ENCODE results near the gene DPH3.

The DPH3 gene

DNA sequence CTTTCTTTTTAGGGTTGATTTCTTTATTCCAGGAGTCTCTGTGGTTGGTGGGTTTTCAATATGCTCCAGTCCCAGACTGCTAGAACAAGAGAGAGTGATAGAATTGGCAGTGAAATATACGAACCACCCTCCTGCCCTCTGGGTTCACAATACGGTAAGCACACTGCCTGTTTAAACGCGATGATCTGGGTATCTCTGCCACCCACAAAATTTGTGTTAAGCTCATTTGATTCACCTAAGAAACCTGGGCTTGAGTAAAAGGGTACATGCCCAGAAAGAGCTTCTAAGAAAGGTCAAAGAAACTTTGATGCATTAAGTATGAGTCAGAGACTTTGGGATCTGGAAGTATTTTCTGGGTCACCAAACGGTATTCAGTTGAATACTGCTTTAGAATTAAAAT lies 30.1 kb upstream of the DPH3 start:
- DNase-seq (ENCODE audit: low read depth in 1 of 2, low spot score in 1 of 2): no peak

DNA sequence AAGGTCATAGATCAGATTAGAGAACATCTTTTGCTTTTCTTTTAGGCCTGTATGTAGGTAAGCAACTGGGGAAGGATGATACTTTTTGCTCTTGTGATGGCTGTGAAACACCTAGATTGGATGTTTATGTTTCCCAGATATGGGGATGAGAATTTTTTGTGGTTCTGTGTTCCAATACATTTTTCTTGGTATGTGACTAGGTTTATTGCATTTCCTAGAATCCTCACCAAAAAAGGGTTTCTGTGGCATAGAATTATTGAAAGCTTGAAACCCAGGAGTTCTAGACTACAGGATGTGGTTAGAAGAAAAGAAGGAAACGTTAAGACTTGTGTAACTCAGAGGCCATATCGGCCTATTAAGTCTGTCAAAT lies 26.1 kb upstream of the DPH3 start:
- DNase-seq (ENCODE audit: low read depth in 1 of 2, low spot score in 1 of 2): no peak

DNA sequence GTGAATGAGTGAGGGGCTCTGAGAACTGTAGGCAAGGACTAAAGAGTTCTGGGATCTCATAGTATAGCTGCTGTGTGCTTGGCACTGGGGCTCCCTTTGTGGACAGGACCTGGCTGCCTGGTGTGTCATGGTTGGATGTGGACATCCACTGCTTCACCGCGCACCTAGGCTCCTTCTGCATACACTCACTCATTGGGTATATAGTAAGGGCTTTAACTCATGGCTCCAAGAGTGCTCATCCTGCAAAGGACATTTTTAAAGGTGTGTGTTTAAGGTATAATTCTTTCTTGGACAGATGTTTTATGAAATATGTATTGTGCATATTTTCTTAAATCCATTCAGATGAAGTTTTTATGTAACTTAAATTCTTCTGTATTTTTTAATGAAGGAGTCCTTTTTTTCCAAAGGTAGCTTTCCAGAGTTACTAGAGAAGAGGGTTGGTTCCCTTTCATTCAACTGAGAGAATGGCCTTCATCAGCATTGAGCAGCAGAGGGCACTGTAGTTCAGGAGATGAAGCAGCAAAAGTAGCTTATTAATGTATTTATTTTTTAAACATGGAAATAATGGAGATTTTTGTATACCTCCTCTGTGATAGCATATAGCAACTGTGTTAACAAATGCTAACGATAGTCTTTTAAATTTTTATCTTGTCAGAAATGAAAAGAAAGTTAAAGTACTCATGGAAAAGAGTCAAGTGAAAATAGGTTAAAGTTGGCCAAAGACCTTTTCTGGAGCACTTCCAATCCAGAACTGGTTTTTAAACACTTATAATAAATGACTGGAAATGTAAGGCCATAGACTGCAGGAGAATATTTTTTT lies 25.5 kb upstream of the DPH3 start:
- no peak for DNase-seq (ENCODE audit: low read depth in 1 of 2, low spot score in 1 of 2)

DNA sequence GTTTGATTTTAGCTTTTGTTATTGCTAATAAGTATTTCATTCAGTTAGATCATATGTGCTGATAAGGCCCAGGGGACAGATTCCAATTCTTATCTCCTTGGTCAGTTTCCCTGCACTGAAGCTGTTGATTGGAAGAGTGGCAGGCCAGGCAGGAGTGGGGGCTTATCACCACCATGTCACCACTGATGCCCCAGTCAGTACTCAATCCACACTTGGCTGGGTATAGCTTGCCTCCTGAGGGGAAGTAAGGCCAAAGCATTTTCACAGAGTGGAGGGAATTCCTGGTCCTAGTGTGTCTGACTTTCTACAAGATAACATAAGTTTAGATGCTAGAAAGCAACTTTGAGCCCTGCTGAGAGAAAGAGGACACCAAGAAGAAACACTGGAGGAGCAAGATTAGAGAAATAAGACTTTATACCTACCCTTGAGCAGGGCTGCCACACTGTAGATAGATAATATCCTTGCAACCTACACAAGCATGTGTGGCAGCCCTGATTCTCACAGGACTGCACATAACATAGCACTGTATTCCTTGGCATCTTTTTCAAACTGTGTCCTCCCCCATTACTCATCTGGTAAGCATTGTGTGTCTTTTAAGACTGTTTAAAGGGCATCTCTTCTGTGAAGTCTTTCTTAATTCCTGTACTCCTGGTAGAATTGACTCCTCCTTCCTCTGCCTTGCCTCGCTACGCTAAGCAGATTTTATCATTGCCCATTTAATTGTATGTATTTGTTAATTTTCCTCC lies 24.6 kb upstream of the DPH3 start:
- DNase-seq (ENCODE audit: low read depth in 1 of 2, low spot score in 1 of 2): no peak

DNA sequence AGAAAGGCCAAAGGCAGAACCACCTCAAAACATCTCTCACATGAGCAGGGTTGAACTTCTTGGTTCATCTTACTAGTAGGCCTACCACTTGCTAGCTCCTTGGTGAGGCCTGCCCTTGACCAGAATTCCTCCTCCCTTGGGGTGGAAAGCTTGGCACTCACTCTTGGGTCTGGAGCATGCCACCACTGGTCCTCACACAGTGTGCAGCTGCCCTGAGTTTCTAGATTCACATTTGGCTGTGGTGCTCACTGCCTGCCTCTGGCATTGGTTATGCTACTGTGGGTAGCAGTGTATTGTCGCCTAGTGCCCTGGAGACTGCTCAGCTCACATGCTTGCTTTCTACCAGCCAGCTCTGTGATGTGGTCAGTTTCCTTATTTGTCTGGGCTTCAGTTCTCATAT lies 23.9 kb upstream of the DPH3 start:
- no peak for DNase-seq (ENCODE audit: low read depth in 1 of 2, low spot score in 1 of 2)

DNA sequence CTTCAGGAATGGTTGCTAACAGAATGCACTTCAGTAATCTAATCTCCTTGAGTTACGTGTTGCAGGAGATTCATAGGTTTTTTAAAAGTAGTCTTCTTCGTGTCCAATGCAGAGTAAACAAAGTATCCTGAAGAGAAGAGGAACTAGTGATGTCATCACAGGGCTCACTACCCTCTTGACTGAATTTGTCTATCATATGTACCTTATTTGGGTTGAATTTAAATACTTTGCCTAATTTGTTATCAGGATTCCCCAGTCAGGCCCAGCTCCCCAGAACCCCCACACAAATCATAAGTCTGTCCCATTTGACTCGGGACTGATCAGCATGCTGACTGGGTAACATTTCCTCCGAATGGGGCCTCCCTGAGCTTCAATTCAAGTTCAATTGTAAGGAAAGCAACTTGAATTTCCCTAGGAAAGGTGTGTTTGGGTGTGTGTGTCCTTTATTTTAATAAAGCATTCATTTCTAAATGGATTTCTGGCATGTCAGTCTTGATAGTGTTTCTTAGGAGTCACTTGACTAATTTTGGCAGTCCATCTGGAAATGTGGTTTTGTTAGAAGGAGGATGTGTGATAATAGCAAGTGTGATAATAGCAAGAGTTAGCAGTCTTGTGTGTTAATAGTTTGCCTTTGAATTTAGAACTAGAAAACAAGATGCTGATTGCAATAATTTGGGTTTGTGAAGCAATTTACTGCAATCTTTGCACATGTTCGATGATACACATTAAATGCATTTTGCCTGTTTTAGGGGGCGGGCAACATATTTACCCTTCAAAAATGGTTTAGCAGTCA lies 22.2 kb upstream of the DPH3 start:
- DNase-seq (ENCODE audit: low read depth in 1 of 2, low spot score in 1 of 2): no peak

DNA sequence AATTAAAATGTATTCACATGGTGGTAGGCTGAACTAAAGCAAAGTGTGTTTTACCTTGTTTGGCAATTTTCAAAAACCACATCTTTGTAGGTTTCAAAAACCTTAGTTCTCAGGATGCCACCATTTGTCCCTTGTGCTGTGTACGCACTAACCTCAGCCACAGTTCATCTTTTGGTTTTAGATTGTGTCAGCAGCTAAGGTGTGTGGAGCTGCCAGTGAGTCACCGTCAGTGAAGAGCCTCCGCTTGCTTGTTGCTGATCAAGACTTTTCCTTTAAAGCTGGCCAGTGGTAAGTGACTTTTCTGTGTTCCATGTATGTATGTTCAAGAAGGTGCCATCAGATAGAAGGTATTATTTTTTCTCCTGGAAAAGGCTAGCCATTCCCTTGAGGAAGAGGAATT lies 21.4 kb upstream of the DPH3 start:
- DNase-seq (ENCODE audit: low read depth in 1 of 2, low spot score in 1 of 2): peak in 1 of 2 donors; percentile 68

DNA sequence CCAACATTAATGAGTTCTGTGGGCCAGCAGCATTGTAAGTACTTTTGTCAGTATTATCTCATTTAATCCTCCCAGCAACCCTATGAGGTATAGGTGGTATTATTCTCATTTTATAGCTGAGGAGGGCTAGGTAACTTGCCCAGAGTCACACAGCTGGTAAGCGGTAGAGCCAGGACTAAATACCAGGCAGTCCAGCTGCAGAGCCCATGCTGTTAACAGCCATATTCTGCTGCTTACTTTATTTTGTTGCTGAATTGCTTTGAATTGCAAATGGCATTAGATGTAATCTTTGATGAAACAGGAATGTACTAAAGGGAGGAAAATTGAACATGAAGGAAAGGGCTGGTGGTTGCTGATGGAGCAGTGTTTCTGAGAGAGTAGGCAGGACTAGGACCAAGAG lies 19.9 kb upstream of the DPH3 start:
- no peak for DNase-seq (ENCODE audit: low read depth in 1 of 2, low spot score in 1 of 2)

DNA sequence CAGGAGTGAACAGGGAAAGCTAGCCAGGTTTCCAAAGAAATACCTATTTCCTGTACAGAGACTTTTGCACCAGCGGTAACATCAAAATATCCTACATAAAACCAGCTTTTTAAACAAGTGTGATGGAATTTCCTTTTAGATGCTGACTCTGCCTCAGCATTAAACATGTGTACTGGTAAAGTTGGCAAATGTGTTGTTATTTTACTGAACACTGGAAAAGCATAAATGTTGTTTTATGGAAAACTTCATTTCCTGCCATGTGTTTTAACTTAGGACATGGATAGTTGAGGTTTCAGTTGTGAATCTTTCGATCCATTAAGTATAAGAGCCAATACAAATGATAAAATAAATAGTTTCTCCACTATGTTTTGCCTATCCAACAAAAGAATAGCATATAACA lies 15.9 kb upstream of the DPH3 start:
- DNase-seq (ENCODE audit: low read depth in 1 of 2, low spot score in 1 of 2): no peak

DNA sequence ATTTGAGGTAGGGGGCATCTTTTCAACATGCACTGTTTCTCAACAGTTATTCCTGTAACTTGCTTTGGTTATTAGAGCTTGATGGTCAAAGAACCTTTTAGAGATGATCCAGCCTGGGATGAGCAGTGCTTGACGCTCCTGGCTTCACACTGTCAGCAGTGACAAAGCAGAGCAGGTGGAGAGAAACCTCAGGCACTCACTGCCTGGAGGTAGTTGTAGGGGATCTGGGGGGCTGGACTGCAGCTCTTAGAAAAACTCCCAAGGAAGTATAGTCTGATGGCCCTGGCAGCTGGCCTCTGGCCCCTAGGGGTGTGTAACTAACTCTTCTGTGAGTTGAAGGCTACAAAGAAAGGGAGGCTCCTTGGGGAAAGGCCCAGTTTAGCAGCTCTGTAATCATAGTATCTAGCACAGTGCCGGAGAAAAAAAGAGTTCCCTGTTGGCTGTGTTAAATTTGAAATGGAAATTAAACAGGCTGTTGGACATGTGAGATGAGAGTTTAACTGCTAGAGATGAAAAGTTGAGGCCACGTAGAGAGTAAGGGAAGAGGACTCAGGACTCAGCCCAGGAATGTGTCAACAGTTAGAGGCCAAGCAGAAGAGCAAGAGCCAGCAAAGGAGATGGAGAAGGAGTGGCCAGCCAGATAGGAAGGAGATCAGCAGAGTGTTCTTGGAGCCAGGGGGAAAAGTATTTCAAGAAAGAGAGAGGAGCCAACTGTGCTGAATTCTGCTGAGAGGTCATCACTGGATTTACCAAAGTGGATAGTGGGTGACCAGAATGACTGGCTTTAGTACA lies 14.5 kb upstream of the DPH3 start:
- no peak for DNase-seq (ENCODE audit: low read depth in 1 of 2, low spot score in 1 of 2)

DNA sequence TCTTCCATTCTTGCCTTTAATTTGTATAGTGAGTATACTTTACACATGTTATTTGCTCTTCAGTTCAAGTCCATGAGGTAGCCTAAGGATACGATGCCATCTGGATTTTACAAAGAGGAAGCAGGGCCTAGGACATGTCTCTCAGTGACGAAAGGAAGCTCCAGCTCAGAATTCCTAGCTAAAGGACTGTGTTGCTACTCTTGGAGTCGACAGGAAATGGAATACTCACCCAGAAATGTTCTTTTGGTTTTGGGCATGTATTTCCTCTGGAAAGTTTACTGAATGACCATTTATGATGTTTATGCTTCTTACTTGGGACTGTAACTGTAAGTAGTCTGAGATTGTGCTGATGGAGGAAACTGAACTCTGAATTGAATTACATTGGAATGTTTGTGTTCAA lies 12.7 kb upstream of the DPH3 start:
- no peak for DNase-seq (ENCODE audit: low read depth in 1 of 2, low spot score in 1 of 2)

DNA sequence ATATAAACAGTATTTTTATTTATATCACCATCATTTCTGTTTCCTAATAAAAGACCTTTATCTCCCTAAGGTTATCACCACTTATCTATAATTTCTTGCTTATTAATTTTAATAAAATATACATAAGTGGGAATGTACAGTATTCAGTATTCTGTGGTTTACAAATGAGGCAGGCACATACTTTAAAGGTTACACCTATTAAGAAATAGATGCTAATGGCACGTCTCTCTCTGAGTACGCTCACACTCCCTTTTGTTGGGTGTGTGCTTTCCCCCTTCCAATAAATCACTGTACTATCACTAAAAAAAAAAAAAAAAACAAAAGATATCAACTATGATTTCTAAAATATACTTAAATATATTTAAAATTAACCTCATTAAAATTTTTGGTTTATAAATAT lies 9.1 kb upstream of the DPH3 start:
- DNase-seq (ENCODE audit: low read depth in 1 of 2, low spot score in 1 of 2): no peak

DNA sequence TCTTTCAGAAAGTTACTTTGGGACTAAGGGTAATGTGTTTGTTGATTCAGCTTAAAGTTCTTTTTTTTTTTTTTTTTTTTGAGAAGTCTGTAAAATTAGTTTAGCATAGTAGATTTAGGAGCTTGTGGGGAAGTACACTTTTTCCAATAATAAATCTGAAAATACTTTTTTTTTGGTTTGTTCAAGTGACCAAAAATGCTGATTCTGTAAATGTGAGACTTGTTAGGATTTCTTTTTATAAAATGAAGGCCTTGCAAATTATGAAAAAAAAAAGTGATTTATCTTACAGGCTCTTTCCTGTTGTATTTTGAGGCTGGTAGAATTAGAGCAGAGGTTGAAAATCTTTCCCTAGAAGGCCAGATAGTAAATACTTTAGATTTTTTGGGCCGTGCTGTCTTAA lies 7.8 kb upstream of the DPH3 start:
- no peak for DNase-seq (ENCODE audit: low read depth in 1 of 2, low spot score in 1 of 2)

DNA sequence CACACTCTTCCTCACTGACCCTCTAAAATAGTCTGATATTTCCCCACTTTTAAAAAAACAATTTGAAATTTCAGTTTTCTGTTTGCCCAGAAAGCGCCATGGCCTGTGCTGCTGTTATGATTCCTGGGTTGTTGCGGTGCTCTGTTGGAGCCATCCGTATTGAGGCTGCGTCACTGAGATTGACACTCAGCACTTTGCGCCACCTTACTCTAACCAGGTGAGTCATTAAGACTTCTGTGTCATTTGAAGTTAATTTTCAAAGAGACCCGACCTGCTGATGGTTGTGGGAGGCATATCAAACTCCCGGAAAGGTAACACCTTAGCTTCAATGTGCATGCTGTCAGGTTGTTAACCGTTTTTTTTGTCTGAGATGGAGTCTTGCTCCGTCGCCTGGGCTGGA lies 6.1 kb upstream of the DPH3 start:
- DNase-seq (ENCODE audit: low read depth in 1 of 2, low spot score in 1 of 2): no peak

DNA sequence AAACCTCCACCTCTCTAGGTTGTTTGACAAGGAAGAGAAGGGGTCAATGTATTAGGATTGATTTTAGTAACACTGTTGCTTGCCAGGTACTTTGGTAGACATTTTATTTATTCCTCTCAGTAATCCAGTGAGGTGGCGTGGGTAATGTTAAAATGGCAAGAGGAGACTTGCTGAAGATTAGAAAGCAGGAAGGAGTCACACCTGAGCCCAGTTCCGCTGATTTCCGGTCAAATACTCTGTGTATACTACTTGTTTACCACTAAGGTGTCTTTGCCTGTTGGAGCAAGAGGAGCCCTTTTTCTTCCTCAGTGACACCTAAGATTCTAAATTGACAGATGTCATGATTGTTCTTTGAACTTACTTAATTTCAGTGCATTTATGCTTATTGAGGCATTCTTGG lies 2.0 kb upstream of the DPH3 start:
- no peak for DNase-seq (ENCODE audit: low read depth in 1 of 2, low spot score in 1 of 2)

DNA sequence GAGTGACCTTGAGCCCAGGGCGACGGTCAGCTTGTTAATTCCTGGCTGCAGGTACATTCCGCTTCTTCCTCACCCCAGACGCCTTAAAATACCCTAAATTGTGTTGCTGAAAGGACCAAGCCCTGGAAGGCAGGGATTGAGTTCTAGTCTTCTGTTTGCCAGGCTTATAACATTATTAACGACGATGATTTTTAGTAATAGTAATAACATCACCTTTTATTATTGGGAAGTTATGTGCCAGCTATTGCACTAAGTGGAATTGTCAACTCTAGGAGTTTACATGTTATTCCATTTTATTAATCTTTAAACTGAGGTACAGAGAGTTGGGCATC lies 678 bp upstream of the DPH3 start:
- DNase-seq (ENCODE audit: low read depth in 1 of 2, low spot score in 1 of 2): no peak

DNA sequence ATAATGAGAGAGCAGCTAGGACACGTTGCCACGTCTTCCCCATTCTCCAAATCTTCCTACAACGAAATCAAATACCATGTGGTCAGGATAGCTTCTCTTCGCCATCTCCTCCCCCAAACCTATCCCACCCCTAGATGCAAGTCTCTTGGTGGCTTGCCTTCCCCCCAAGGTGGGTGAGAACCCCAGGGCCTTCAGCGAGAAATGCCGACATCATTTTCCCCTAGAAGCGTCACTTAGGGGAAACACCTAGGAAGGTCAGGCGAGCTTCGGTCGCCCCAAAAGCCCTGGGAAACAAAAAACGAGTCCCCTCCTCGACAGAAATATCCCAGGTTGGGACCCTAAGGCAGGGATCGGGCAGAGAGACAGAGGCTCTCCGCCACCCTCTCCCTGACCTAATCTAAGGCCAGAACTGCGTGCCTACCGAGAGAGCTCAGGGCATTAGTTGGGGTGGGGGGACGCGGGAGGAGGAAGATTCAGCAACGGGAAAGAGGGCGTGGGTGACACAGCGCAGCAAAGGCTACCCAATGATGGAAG lies 502 bp downstream of the DPH3 start:
- peak in 1 of 2 donors; percentile 21 for DNase-seq (ENCODE audit: low read depth in 1 of 2, low spot score in 1 of 2)

DNA sequence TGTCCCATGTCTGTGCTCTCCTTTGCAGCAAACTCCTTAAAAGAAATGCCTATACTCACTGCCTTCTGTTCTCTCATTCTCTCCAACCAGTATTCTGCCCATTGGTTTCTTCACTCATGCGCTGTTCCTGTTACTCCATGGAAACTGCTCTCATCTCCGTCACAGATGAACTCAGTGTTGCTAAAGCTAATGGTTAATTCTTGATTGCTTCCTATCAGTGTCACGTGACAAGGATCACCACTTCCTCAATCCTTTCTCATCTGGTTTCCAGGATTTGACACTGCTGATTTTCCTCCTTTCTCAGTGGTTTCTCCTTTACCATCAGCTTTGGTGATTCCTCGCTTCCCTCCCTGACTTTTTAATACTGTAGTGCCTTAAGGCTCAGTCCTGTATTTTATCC lies 2.6 kb downstream of the DPH3 start:
- no peak for DNase-seq (ENCODE audit: low read depth in 1 of 2, low spot score in 1 of 2)

DNA sequence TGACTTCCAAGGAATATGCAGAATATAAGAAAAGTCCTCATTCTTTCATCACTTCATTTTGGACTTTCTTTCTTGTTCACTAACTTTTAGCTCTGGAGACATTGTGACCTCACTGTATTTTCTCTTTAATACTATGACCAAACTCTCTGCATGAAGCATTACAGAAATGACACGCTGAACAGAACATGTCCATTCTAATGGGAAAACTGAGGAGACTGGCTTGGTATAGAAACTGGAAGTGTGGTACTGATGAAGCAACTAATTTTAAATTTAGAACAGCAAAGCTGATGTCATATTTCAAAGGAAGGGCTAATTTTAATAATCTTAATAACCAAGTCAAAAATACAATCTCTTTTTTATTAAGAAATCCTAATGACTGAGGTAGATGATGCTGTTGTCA lies 4.7 kb downstream of the DPH3 start:
- no peak for DNase-seq (ENCODE audit: low read depth in 1 of 2, low spot score in 1 of 2)

DNA sequence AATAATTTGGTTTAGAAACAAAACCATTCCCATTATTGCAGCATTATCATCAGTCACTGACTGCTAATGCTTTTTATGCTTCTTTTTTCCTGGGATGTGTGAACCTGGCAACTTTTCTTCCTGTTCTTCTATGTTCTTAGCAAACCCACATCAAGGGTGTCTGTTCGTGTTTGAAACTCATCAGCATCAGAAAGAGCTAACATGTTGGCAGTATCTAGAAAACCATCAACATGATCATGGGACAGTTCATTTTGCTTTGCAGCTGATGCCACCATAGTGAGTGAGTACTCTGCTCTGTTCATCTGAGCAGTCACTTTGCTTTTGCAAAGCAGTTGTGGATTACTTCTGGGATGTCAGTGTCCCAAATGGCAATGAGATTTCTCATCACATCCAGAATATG lies 5.9 kb downstream of the DPH3 start:
- no peak for DNase-seq (ENCODE audit: low read depth in 1 of 2, low spot score in 1 of 2)

DNA sequence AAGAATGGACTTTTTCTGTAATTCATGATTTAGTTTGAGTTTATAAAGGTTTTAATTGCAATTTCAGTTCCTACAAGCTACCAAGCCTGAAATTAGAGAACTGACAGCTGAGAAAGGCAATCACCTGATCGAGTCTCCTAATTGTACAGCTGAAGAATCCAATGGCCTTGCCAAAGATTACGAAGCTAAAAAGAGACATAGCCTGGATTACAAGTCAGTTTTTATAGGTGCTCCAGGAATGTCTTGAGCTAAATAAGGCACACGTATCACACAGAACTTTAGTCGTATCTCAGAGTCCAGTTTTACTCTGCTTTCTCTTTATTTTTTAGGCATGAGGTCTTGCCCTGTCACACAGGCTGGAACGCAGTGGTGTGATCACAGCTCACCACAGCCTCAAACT lies 6.6 kb downstream of the DPH3 start:
- DNase-seq (ENCODE audit: low read depth in 1 of 2, low spot score in 1 of 2): no peak
